PC-3 (cell line): Measurements from ENCODE around the gene SPRYD4.

ENCODE experiments used
- CTCF ChIP-seq: fragments of 300-600 bp; sonication (generic); conservative IDR thresholded peaks from 2 replicates; pipeline ENCODE4 v1.5.1; 2017; ENCODE audit warnings: antibody characterized with exemption, low read depth, mild to moderate bottlenecking, low read length
- EZH2 ChIP-seq: fragments of 300-600 bp; sonication (generic); IDR thresholded peaks from one replicate; pipeline ENCODE4 v1.6.1; 2017; ENCODE audit warnings: antibody characterized with exemption, mild to moderate bottlenecking, low read length; ENCODE audit not compliant: unreplicated experiment

- no peak for TF ChIP-seq EZH2
- TF ChIP-seq CTCF: no peak
Observed at GRCh38 chr12:56469007-56469930, 891 bp downstream of the SPRYD4 start.
